ENCODE data around the gene ASPM.

ASPM gene

GRCh38 chr1:197170538-197170937 is 24.1 kb upstream of the ASPM start:
- Histone ChIP-seq H3K4me2 (ENCODE audit: low read length) (no peak overlapping the region), H4K12ac (ENCODE audit: low read depth, low read length) (no peak overlapping the region), H3K27ac (ENCODE audit: low read depth, low read length) (no peak overlapping the region)

GRCh38 chr1:197159461-197159860 is 13.0 kb upstream of the ASPM start:
- Histone ChIP-seq H3K18ac (ENCODE audit: low read length) (no peak overlapping the region), H3K4me2 (ENCODE audit: low read length) (no peak overlapping the region), H2AFZ (ENCODE audit: insufficient read depth, low read length, poor library complexity) (no peak overlapping the region), H2BK5ac (ENCODE audit: low read depth, low read length, poor library complexity) (no peak overlapping the region), H3K9ac (ENCODE audit: low read length) (no peak overlapping the region), H3K79me1 (ENCODE audit: low read length) (no peaks in the 10 kb centered on the region), H2BK120ac (ENCODE audit: insufficient read depth, low read length, poor library complexity) (no peak overlapping the region), H4K8ac (ENCODE audit: low read depth, low read length) (no peak overlapping the region), H4K91ac (ENCODE audit: low read depth, low read length) (no peak overlapping the region), H3K27ac (ENCODE audit: low read depth, low read length) (no peak overlapping the region), H3K14ac (ENCODE audit: low read length) (no peak overlapping the region), H3K4me3 (ENCODE audit: low read depth, low read length) (no peak overlapping the region), H3K4me1 (ENCODE audit: control insufficient read depth in 1 of 2, insufficient read depth in 2 of 2, low read length in 2 of 2) (no peaks in the 10 kb centered on the region), H3K36me3 (ENCODE audit: control insufficient read depth in 1 of 2, insufficient read depth in 2 of 2, low read length in 2 of 2) (peaks cover 0 to 3% of the 10 kb centered on the region in 2 experiments), H2BK12ac (ENCODE audit: low read length) (no peak overlapping the region), H3K27me3 (ENCODE audit: insufficient read depth, low read length) (no peaks in the 10 kb centered on the region), H3K9me3 (ENCODE audit: insufficient read depth, low read depth, low read length) (no peaks in the 10 kb centered on the region), H3K4ac (ENCODE audit: low read depth, low read length) (no peak overlapping the region), H3K23ac (ENCODE audit: low read length) (no peak overlapping the region), H4K12ac (ENCODE audit: low read depth, low read length) (no peak overlapping the region), H2AK5ac (ENCODE audit: low read length) (no peak overlapping the region), H3K79me2 (ENCODE audit: control insufficient read depth, insufficient read depth, low read length, poor library complexity) (no peaks in the 10 kb centered on the region)
- no CpG with 5 or more reads among the region's 7 CpGs for WGBS (ENCODE audit: extremely low coverage, insufficient coverage, insufficient read length)
- no peak for DNase-seq

More at GRCh38 chr1:197170538-197170937, 24.1 kb upstream of the ASPM start:
- no peak for DNase-seq
- no peaks in the 10 kb centered on the region for H3K4me1 ChIP-seq (ENCODE audit: control insufficient read depth in 1 of 2, insufficient read depth in 2 of 2, low read length in 2 of 2)
- no peak overlapping the region for H3K23ac ChIP-seq (ENCODE audit: low read length)
- H3K27me3 ChIP-seq (ENCODE audit: insufficient read depth, low read length): no peaks in the 10 kb centered on the region
- no peak overlapping the region for H4K91ac ChIP-seq (ENCODE audit: low read depth, low read length)
- no peak overlapping the region for H3K4me3 ChIP-seq (ENCODE audit: low read depth, low read length)
- H3K18ac ChIP-seq (ENCODE audit: low read length): no peak overlapping the region
- H2BK12ac ChIP-seq (ENCODE audit: low read length): no peak overlapping the region
- H3K36me3 ChIP-seq (ENCODE audit: control insufficient read depth in 1 of 2, insufficient read depth in 2 of 2, low read length in 2 of 2): peaks cover 3 to 5% of the 10 kb centered on the region in 2 experiments
- H3K4ac ChIP-seq (ENCODE audit: low read depth, low read length): no peak overlapping the region
- no peak overlapping the region for H2BK5ac ChIP-seq (ENCODE audit: low read depth, low read length, poor library complexity)
- no peak overlapping the region for H3K14ac ChIP-seq (ENCODE audit: low read length)
- H2AFZ ChIP-seq (ENCODE audit: insufficient read depth, low read length, poor library complexity): no peak overlapping the region
- no peaks in the 10 kb centered on the region for H3K79me2 ChIP-seq (ENCODE audit: control insufficient read depth, insufficient read depth, low read length, poor library complexity)
- H3K9me3 ChIP-seq (ENCODE audit: insufficient read depth, low read depth, low read length): no peaks in the 10 kb centered on the region
- no peak overlapping the region for H3K9ac ChIP-seq (ENCODE audit: low read length)
- H4K8ac ChIP-seq (ENCODE audit: low read depth, low read length): no peak overlapping the region
- H3K79me1 ChIP-seq (ENCODE audit: low read length): no peaks in the 10 kb centered on the region
- no peak overlapping the region for H2BK120ac ChIP-seq (ENCODE audit: insufficient read depth, low read length, poor library complexity)
- no peak overlapping the region for H2AK5ac ChIP-seq (ENCODE audit: low read length)

- Histone ChIP-seq H3K4me1 (ENCODE audit: control insufficient read depth in 1 of 2, insufficient read depth in 2 of 2, low read length in 2 of 2) (no peaks in the 10 kb centered on the region), H3K14ac (ENCODE audit: low read length) (no peak overlapping the region), H2AK5ac (ENCODE audit: low read length) (no peak overlapping the region), H3K4ac (ENCODE audit: low read depth, low read length) (no peak overlapping the region), H3K27ac (ENCODE audit: low read depth, low read length) (no peak overlapping the region), H3K27me3 (ENCODE audit: insufficient read depth, low read length) (no peaks in the 10 kb centered on the region), H3K79me2 (ENCODE audit: control insufficient read depth, insufficient read depth, low read length, poor library complexity) (no peaks in the 10 kb centered on the region), H3K4me2 (ENCODE audit: low read length) (no peak overlapping the region), H3K4me3 (ENCODE audit: low read depth, low read length) (no peak overlapping the region), H4K12ac (ENCODE audit: low read depth, low read length) (no peak overlapping the region), H3K36me3 (ENCODE audit: control insufficient read depth in 1 of 2, insufficient read depth in 2 of 2, low read length in 2 of 2) (peaks cover 0 to 3% of the 10 kb centered on the region in 2 experiments), H2BK12ac (ENCODE audit: low read length) (no peak overlapping the region), H3K23ac (ENCODE audit: low read length) (no peak overlapping the region), H2BK5ac (ENCODE audit: low read depth, low read length, poor library complexity) (no peak overlapping the region), H3K18ac (ENCODE audit: low read length) (no peak overlapping the region), H3K9ac (ENCODE audit: low read length) (no peak overlapping the region), H4K91ac (ENCODE audit: low read depth, low read length) (no peak overlapping the region), H4K8ac (ENCODE audit: low read depth, low read length) (no peak overlapping the region), H2BK120ac (ENCODE audit: insufficient read depth, low read length, poor library complexity) (no peak overlapping the region), H3K79me1 (ENCODE audit: low read length) (no peaks in the 10 kb centered on the region), H3K9me3 (ENCODE audit: insufficient read depth, low read depth, low read length) (no peaks in the 10 kb centered on the region), H2AFZ (ENCODE audit: insufficient read depth, low read length, poor library complexity) (no peak overlapping the region)
- no CpG with 5 or more reads among the region's 1 CpG for WGBS (ENCODE audit: extremely low coverage, insufficient coverage, insufficient read length)
- no peak for DNase-seq
These were observed 10.2 kb upstream of the ASPM start for GRCh38 chr1:197156692-197157091.

- H3K18ac ChIP-seq (ENCODE audit: low read length): no peak overlapping the region
- H4K8ac ChIP-seq (ENCODE audit: low read depth, low read length): no peak overlapping the region
- H4K91ac ChIP-seq (ENCODE audit: low read depth, low read length): no peak overlapping the region
- H4K12ac ChIP-seq (ENCODE audit: low read depth, low read length): no peak overlapping the region
- H3K14ac ChIP-seq (ENCODE audit: low read length): no peak overlapping the region
- no peak overlapping the region for H3K23ac ChIP-seq (ENCODE audit: low read length)
- H2AFZ ChIP-seq (ENCODE audit: insufficient read depth, low read length, poor library complexity): no peak overlapping the region
- no peak overlapping the region for H2BK5ac ChIP-seq (ENCODE audit: low read depth, low read length, poor library complexity)
- no peaks in the 10 kb centered on the region for H3K79me2 ChIP-seq (ENCODE audit: control insufficient read depth, insufficient read depth, low read length, poor library complexity)
- no peaks in the 10 kb centered on the region for H3K79me1 ChIP-seq (ENCODE audit: low read length)
- H3K27ac ChIP-seq (ENCODE audit: low read depth, low read length): no peak overlapping the region
- H3K9me3 ChIP-seq (ENCODE audit: insufficient read depth, low read depth, low read length): no peaks in the 10 kb centered on the region
- no peak for DNase-seq
- no peaks in the 10 kb centered on the region for H3K36me3 ChIP-seq (ENCODE audit: control insufficient read depth in 1 of 2, insufficient read depth in 2 of 2, low read length in 2 of 2)
- H3K27me3 ChIP-seq (ENCODE audit: insufficient read depth, low read length): no peaks in the 10 kb centered on the region
- H3K4me1 ChIP-seq (ENCODE audit: control insufficient read depth in 1 of 2, insufficient read depth in 2 of 2, low read length in 2 of 2): no peaks in the 10 kb centered on the region
- H3K4me3 ChIP-seq (ENCODE audit: low read depth, low read length): no peak overlapping the region
- H3K9ac ChIP-seq (ENCODE audit: low read length): peak overlapping the region; percentile 47
- WGBS (ENCODE audit: extremely low coverage, insufficient coverage, insufficient read length): no CpG with 5 or more reads among the region's 4 CpGs
- H3K4ac ChIP-seq (ENCODE audit: low read depth, low read length): no peak overlapping the region
- no peak overlapping the region for H2BK12ac ChIP-seq (ENCODE audit: low read length)
- no peak overlapping the region for H2AK5ac ChIP-seq (ENCODE audit: low read length)
- H2BK120ac ChIP-seq (ENCODE audit: insufficient read depth, low read length, poor library complexity): no peak overlapping the region
- no peak overlapping the region for H3K4me2 ChIP-seq (ENCODE audit: low read length)
These were observed 6.2 kb upstream of the ASPM start for GRCh38 chr1:197152662-197153061.

Data from trophoblast cell (in vitro differentiated cells and primary cell).